Keratinocyte (primary cell): ENCODE measurements around the gene UGT1A10. TPM values are rescaled to one million over a fixed set of nuclear protein-coding genes. Genes with fewer than 3 reads are reported as not detected.
"Not testable (repeated sequence)": the region's sequence is repeated elsewhere in the genome, so short reads cannot be mapped to it uniquely, and the experiment has no call there.

Source experiments
- DNase-seq: peaks from one replicate; pipeline ENCODE4 v3.0.0-alpha.2; 2011; ENCODE audit warnings: low read depth, missing footprints, low spot score
- FAIRE-seq: peaks from 2 replicates; lab custom pipeline; 2011; peaks lifted over from hg19 to GRCh38; lab: Jason Lieb, UNC
- H2AFZ ChIP-seq: 2 replicates; pipeline ENCODE4 v1.6.0; 2012; ENCODE audit warnings: low read length, control low read depth, inconsistent platforms; ENCODE audit not compliant: control insufficient read depth
- H3K27ac ChIP-seq: 2 replicates; pipeline ENCODE4 v1.5.1; 2011; ENCODE audit warnings: low read length; ENCODE audit not compliant: control insufficient read depth, insufficient read depth
- H3K27me3 ChIP-seq: 3 replicates; pipeline ENCODE4 v1.6.0; 2011; ENCODE audit warnings: low read length; ENCODE audit not compliant: control insufficient read depth, insufficient read depth; ENCODE audit errors: extremely low read depth
- H3K36me3 ChIP-seq, 2 experiments: 2 replicates in 1 of 2; 3 replicates in 1 of 2; pipeline ENCODE4 v1.5.1; 2011; ENCODE audit warnings: low read length in 2 of 2, mild to moderate bottlenecking in 1 of 2; ENCODE audit not compliant: control insufficient read depth in 2 of 2, insufficient read depth in 2 of 2; ENCODE audit errors: extremely low read depth in 1 of 2
- H3K4me1 ChIP-seq: 3 replicates; pipeline ENCODE4 v1.5.1; 2011; ENCODE audit warnings: low read length; ENCODE audit not compliant: control insufficient read depth, insufficient read depth; ENCODE audit errors: extremely low read depth
- H3K4me2 ChIP-seq: 3 replicates; pipeline ENCODE4 v1.6.0; 2011; ENCODE audit warnings: low read depth, low read length; ENCODE audit not compliant: control insufficient read depth, insufficient read depth; ENCODE audit errors: extremely low read depth
- H3K4me3 ChIP-seq, 3 experiments: fragments of 200-600 bp in 1 of 3; sonication (generic) in 1 of 3; 2 replicates in 2 of 3; 3 replicates in 1 of 3; pipeline ENCODE4 v1.5.1; 2011 to 2016; ENCODE audit warnings: low read length in 3 of 3, mild to moderate bottlenecking in 3 of 3, control low read depth in 2 of 3, inconsistent platforms in 1 of 3, low read depth in 1 of 3, mixed read lengths in 1 of 3, mixed run types in 1 of 3, moderate library complexity in 1 of 3; ENCODE audit not compliant: control insufficient read depth in 2 of 3, insufficient read depth in 2 of 3; ENCODE audit errors: extremely low read depth in 1 of 3
- H3K79me2 ChIP-seq: 2 replicates; pipeline ENCODE4 v1.6.0; 2012; ENCODE audit warnings: low read length; ENCODE audit not compliant: control insufficient read depth, insufficient read depth
- H3K9ac ChIP-seq: 3 replicates; pipeline ENCODE4 v1.6.0; 2011; ENCODE audit warnings: low read length; ENCODE audit not compliant: control insufficient read depth, insufficient read depth; ENCODE audit errors: extremely low read depth
- H3K9me1 ChIP-seq: 3 replicates; pipeline ENCODE4 v1.6.0; 2011; ENCODE audit warnings: low read length; ENCODE audit not compliant: control insufficient read depth, insufficient read depth; ENCODE audit errors: extremely low read depth
- H3K9me3 ChIP-seq: 2 replicates; pipeline ENCODE4 v1.5.1; 2012; ENCODE audit warnings: low read depth, low read length; ENCODE audit not compliant: control insufficient read depth
- H4K20me1 ChIP-seq: 3 replicates; pipeline ENCODE4 v1.6.0; 2011; ENCODE audit warnings: low read length; ENCODE audit not compliant: control insufficient read depth, insufficient read depth; ENCODE audit errors: extremely low read depth
- EZH2 ChIP-seq: IDR thresholded peaks from one replicate; pipeline ENCODE4 v1.6.1; 2012; ENCODE audit warnings: inconsistent platforms, mild to moderate bottlenecking, low read length, moderate library complexity
- dilution Hi-C: fragments of 300-500 bp; cut with MboI; formaldehyde crosslinking; loops from one replicate; pipeline ENCODE4 v1.7.0; 2020; ENCODE audit warnings: low sequenced_read_pairs; ENCODE audit not compliant: extremely low pct_ligation_motif_present
- polyA plus RNA-seq, 5 experiments: library from polyadenylated mRNA; depleted of rRNA in 3 of 5; stranded (reverse) in 3 of 5; stranded (forward) in 1 of 5; unstranded in 1 of 5; fragments of >200 nt; gene quantifications; 1 replicate in 1 of 5; 2 replicates in 3 of 5; 3 replicates in 1 of 5; pipeline versions ENCODE4 v1.2.1 to v1.2.3, GENCODE V29; 2011 to 2012; ENCODE audit warnings: missing spikeins in 2 of 5, low read depth in 1 of 5, low replicate concordance in 1 of 5
- TF ChIP-seq, protein P1 (sequence below), 3 experiments: IDR thresholded peaks in 1 of 3; conservative IDR thresholded peaks in 1 of 3; optimal IDR thresholded peaks in 1 of 3; 2 replicates in 2 of 3; 3 replicates in 1 of 3; pipeline versions ENCODE3 to v1.5.1; 2011; ENCODE audit warnings: low read length in 3 of 3, mild to moderate bottlenecking in 3 of 3, moderate library complexity in 2 of 3, control low read depth in 1 of 3, inconsistent platforms in 1 of 3; ENCODE audit not compliant: insufficient read depth in 2 of 3; ENCODE audit errors: extremely low read depth in 1 of 3

The UGT1A10 gene
- polyA plus RNA-seq, 1 donor (not counting 4 experiments of a cell fraction or from before 2014, with no cell fraction given) = 2.0 TPM

DNA sequence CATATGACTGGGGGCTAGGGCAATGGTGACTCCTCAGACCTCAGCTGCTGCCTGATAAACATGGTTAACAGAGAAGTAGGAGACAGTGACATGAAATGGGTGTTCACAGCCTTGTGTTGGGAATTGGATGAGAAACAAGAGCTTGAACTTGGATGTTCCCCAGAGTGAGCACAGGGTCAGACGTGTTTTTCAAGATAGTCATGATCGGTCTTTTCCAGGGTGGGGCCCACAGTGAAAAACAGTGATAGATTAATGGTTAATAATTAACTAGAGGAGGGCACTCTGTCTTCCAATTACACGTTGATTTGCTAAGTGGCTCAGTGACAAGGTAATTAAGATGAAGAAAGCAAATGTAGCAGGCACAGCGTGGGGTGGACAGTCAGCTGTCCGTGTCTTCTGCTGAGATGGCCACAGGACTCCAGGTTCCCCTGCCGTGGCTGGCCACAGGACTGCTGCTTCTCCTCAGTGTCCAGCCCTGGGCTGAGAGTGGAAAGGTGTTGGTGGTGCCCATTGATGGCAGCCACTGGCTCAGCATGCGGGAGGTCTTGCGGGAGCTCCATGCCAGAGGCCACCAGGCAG, 92.6 kb downstream of the UGT1A10 start, which contains the start of gene UGT1A3:
Gene UGT1A3, plus strand, starts transcription at position 320 of the 579 bp plus-strand sequence. Its CDS starts 85 bp downstream, at position 405.
- H3K27ac ChIP-seq = no peak within 1 kb of the TSS
- no peak for FAIRE-seq
- no peaks in the 10 kb centered on the region for H3K4me1 ChIP-seq
- no peak within 1 kb of the TSS for H3K4me2 ChIP-seq
- H3K36me3 ChIP-seq = peaks cover 2% of the 10 kb centered on the region in 2 experiments
- no peak for DNase-seq
- no peaks in the 10 kb centered on the region for H3K27me3 ChIP-seq
- TF ChIP-seq, protein P1, sequence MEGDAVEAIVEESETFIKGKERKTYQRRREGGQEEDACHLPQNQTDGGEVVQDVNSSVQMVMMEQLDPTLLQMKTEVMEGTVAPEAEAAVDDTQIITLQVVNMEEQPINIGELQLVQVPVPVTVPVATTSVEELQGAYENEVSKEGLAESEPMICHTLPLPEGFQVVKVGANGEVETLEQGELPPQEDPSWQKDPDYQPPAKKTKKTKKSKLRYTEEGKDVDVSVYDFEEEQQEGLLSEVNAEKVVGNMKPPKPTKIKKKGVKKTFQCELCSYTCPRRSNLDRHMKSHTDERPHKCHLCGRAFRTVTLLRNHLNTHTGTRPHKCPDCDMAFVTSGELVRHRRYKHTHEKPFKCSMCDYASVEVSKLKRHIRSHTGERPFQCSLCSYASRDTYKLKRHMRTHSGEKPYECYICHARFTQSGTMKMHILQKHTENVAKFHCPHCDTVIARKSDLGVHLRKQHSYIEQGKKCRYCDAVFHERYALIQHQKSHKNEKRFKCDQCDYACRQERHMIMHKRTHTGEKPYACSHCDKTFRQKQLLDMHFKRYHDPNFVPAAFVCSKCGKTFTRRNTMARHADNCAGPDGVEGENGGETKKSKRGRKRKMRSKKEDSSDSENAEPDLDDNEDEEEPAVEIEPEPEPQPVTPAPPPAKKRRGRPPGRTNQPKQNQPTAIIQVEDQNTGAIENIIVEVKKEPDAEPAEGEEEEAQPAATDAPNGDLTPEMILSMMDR (optimal IDR thresholded peaks at IDR 0.05 in 1 of 3, IDR thresholded peaks at IDR 0.05 in 1 of 3, conservative IDR thresholded peaks at IDR 0.05 in 1 of 3; ENCODE audit: extremely low read depth in 1 of 3, insufficient read depth in 2 of 3, low read length in 3 of 3) = no peak
- no peak for TF ChIP-seq EZH2
- H4K20me1 ChIP-seq = no peaks in the 10 kb centered on the region
- no peaks in the 10 kb centered on the region for H3K9me3 ChIP-seq
- H3K4me3 ChIP-seq = no peak within 1 kb of the TSS
- no peak within 1 kb of the TSS for H2AFZ ChIP-seq
- no peaks in the 10 kb centered on the region for H3K9me1 ChIP-seq
- dilution Hi-C loops = no loop called here
- peaks cover 29% of the 10 kb centered on the region for H3K79me2 ChIP-seq
- no peak within 1 kb of the TSS for H3K9ac ChIP-seq

DNA sequence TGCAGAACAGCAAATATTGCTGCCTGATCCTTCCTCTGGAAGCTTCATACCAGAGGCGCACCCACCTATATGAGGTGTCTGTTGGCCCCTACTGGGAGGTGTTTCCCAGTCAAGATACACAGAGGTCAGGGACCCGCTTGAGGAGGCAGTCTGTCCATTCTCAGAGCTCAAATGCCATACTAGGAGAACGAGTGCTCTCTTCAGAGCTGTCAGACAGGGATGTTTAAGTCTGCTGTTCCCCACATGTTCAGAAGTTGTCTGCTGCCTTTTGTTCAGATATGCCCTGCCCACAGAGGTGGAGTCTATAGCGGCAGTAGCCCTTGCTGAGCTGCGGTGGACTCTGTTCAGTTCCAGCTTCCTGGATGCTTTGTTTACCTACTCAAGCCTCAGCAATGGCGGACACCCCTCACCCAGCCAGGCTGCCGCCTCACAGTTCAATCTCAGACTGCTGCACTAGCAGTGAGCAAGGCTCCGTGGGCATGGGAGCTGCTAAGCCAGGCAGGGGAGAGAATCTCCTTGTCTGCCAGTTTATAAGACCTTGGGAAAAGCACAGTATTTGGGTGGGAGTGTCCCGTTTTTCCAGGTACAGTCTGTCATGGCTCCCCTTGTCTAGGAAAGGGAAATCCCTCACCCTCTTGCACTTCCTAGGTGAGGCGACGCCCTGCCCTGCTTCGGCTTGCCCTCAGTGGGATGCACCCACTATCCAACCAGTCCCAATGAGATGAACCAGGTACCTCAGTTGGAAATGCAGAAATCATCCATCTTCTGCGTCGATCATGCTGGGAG, 100.8 kb downstream of the UGT1A10 start:
- H3K4me3 ChIP-seq, H2AFZ ChIP-seq, DNase-seq, H3K4me1 ChIP-seq, H3K27me3 ChIP-seq, dilution Hi-C loops, H3K9me1 ChIP-seq, H3K9ac ChIP-seq, H3K9me3 ChIP-seq, H4K20me1 ChIP-seq, H3K27ac ChIP-seq, FAIRE-seq, H3K4me2 ChIP-seq, H3K36me3 ChIP-seq: not testable (repeated sequence)
- peaks cover 29% of the 10 kb centered on the region for H3K79me2 ChIP-seq
